Anterior cingulate cortex (tissue), 58 donors: ENCODE data around the gene PAPOLG.
"Not testable (repeated sequence)": the region's sequence is repeated elsewhere in the genome, so short reads cannot be mapped to it uniquely, and the experiment has no call there.

Experiments
- DNase-seq, 58 donors: peaks; one replicate each; lab custom pipeline; 2025; lab: John Stamatoyannopoulos, UW

The PAPOLG gene

DNA sequence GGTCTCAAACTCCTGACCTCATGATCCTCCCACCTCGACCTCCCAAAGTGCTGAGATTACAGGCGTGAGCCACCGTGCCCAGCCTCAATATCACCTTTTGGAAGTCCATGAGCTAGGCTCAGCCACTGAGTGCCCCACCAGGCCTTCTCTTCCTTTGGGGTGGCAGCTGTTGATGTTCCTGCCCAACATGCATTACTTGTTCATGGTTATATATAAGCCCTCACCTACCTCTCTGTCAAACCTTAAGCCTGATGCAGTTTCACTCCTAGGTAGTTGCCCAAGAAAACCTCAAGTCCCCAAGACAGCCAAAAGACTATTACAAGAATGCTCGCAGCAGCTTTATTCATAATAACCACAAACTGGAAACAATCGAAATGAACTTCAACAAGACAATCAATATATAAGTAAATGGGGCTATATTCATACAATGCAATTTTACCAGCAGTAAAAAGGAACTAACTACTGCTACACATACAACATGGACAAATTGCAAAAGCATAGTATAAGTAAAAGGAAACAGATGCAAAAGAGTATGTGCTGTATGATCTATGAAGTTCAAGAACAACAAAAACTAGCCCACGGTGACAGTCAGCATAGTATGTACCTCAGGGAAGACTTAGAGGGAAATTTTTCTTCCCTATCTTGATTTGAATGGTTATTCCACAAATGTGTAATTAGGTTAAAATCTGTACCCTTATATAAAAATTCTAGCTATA lies 65.7 kb downstream of the PAPOLG start:
- no peak for DNase-seq

DNA sequence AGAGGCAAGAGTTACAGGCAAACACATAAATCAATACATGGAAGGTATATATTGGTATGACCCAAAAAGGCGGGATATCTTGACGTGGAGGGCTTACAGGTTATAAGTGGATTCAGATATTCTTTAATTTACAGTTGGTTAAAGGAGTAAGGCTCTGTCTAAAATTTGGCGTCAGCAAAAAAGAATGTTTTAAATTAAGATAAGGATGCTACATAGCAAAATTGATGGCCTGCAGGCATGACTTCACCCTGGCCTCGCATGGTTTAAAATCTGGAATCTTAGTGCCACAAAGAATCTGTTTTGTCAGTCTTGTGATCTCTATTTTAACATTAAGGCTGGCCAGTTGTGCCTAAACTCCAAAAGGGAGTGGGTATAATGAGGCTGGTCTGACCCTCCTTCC lies 66.9 kb downstream of the PAPOLG start:
- DNase-seq: no peak

DNA sequence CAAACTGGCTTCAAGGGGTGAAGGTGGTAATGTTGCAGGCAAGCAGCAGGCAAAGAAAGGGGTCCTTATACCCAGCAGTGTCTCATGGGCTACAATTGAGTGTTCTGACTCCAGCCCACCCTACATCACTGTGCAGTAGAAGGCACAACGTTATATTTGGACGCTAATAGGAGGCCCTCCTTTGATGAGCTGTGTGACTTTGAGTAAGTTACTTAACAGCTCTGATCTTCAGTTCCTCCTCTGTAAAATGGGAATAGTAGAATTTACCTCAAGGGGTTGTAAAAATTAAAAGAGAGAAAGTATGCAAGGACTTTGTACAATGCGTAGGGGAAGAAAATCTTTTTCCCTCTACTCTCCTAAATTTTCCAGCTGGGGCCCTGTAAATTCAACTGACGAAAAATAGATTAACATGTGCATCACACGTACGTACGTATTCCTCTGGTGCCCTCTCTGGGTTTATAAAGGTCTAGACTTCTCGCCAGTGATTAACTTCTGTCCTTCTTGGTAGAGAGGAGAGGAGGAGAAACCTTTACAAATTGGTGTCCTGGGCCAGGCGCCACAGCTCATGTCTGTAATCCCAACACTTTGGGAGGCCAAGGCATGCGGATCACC lies 67.7 kb downstream of the PAPOLG start:
- DNase-seq: no peak

- no peak for DNase-seq
Observed at GRCh38 chr2:60825666-60826065, 69.6 kb downstream of the PAPOLG start.

GRCh38 chr2:60826111-60826510 lies 70.0 kb downstream of the PAPOLG start:
- no peak for DNase-seq

- not testable (repeated sequence) for DNase-seq
Observed at GRCh38 chr2:60826860-60827259, 70.8 kb downstream of the PAPOLG start.

- DNase-seq: no peak
Observed at GRCh38 chr2:60827369-60827768, 71.3 kb downstream of the PAPOLG start.

- no peak for DNase-seq
Observed at GRCh38 chr2:60830991-60831390, 74.9 kb downstream of the PAPOLG start.

GRCh38 chr2:60831921-60832320 lies 75.9 kb downstream of the PAPOLG start:
- no peak for DNase-seq

GRCh38 chr2:60832621-60833020 lies 76.6 kb downstream of the PAPOLG start:
- no peak for DNase-seq

DNA sequence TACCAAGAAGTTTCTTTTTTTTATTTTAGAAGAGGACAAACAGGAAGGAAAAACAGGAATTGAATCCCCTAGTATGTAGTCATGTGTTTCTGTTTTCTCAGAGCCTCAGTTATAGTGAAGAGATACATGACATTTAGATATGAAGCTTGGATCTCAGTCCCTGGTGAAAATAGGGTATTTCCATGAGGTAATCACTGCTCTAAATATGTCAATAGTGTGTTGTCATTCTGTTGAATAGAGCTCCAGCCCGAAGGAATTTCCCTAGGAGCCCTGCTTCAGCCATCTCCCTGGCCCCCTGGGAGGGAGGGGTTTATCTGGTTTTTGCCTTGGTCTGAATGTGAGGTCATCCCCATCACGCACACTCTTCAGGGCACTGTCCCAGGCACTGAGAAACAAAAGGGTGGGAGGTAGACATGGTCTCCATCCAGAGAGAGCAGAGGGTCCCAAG lies 78.2 kb downstream of the PAPOLG start:
- no peak for DNase-seq

DNA sequence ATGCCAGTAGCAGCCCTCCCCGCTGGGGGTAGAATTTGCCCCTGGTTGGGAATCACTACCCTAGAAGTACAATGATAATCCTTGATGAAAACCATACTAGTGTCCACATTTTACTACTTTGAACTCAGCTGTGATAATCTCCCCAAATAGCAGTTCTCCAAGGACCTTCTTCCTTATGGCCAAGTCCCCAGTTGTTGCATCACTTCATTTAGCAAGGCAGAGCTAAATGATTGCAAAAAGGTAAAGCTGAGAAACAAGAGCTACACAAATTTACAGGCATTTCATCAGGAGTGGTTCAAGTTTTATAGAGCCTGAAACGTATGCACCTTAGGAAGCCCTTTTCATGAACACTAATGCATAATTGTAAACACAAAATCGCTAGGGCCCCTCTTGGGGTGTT lies 80.4 kb downstream of the PAPOLG start:
- no peak for DNase-seq

- no peak for DNase-seq
Observed at GRCh38 chr2:60837123-60837522, 81.1 kb downstream of the PAPOLG start.

DNA sequence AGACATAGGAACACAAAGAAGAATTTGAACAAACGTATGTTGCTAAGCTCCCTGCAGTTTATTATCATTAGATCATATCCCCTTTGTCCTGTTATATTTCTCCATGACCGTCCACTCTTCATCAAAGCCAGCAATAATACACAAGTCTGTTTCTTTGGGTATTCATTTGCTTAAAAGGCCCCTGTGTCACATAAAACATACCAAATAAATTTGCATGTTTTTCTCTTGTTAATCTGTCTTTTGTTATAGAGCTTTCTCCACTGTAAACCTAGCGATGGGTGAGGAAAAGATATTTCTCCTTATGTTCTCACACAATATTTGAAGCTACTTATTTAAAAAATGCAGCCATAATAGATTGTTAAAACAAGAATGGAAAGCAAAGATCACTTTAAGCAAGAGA lies 82.4 kb downstream of the PAPOLG start:
- DNase-seq: no peak

DNA sequence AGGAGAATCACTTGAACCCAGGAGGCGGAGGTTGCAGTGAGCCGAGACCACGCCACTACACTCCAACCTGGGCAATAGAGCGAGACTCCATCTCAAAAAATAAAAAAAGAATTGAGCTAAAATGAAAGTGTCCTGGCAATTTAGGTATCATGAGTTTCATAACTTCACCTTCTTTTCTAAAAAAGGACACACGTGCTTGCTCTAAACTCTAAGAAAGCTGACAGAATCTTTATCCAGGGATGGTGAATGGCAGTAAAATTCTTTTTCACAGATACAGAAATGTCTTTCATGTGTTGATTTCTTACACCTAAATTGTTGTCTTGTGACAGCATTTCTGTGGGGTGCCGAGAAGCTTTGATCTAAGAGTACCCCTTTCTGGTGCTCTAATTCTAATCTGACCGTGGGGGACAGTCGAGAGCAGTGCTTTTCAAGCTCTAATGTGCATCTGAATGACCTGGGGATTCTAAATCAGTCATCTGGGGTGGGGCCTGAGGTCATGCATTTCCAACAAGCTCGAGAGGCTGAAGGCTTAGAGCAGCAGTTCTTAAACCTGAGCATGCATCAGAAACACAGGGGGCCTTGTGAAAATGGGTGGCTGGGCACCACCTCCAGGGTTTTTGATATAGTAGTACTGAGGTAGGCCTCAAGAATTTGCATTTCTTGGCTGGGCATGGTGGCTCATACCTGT lies 83.2 kb downstream of the PAPOLG start:
- DNase-seq: no peak

DNA sequence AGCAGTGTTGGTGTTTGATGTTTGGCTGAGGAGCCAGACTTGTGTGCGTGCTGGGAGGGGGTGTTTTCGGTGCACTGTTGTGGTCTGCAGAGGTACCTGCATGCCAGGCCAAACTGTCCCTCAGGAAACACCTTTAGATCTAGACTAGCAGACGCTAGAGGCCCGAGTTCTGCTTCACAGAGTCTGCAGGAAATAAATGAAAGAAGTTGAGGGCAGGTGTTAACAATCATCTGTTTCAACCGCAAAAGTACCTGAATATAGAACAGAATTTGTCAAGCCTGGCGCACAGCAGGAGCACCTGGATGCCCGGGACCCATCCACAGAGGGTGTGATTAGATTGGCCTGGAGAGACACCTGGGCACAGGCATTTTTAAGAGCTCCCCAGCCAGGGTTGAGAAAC lies 84.8 kb downstream of the PAPOLG start:
- no peak for DNase-seq

- DNase-seq: no peak
Observed at GRCh38 chr2:60843006-60843405, 86.9 kb downstream of the PAPOLG start.

DNA sequence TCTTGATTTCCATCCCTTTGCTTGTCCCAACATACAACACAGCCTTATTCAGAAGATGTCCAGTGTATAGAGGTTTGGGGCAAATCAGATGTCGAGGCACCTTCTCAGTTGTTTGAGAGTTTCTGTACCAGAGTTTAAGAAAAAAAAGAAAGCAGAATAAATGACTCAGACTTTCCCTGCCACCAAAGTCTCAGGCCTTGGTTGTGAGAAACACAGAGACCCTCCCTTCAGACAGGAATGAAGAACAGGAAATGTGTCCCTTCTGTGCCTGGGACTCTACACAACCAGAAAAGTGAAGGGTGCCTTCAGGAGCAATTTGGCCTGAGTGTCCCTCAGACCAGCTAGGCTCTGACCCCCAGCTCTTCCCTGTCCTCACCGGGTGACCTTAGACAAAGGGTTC lies 88.0 kb downstream of the PAPOLG start:
- no peak for DNase-seq

- DNase-seq: no peak
Observed at GRCh38 chr2:60847854-60848253, 91.8 kb downstream of the PAPOLG start.
